Body of pancreas (tissue), 4 donors: ENCODE results near the gene PRKAR1A.

ENCODE experiments used
- CTCF ChIP-seq, 7 experiments: fragments of 450-650 bp in 4 of 7; fragments of 200-600 bp in 3 of 7; sonication (generic) in 3 of 7; IDR thresholded peaks; one replicate each; pipeline ENCODE4 v1.5.1; 2016 to 2019; ENCODE audit warnings: antibody characterized with exemption in 7 of 7
- POLR2A ChIP-seq, 3 donors: fragments of 450-650 bp; IDR thresholded peaks; one replicate each; pipeline ENCODE4 v1.6.1; 2016; ENCODE audit warnings: antibody characterized with exemption in 3 of 3, mild to moderate bottlenecking in 2 of 3

- TF ChIP-seq CTCF (IDR thresholded peaks at IDR 0.05) (peak in 1 of 7 experiments; percentile 18), POLR2A (IDR thresholded peaks at IDR 0.05) (peak; percentile 77 to 90 (median 79))
Observed at GRCh38 chr17:68512247-68512959, at the start of gene PRKAR1A.
